NCI-H1930 (cell line): Measurements from ENCODE around the gene OCLN.
"Not testable (repeated sequence)": the region's sequence is repeated elsewhere in the genome, so short reads cannot be mapped to it uniquely, and the experiment has no call there.

Experiments used
- DNase-seq, 2 experiments: peaks; one replicate each; lab custom pipeline; 2025; lab: John Stamatoyannopoulos, UW

The OCLN gene

GRCh38 chr5:69491027-69491426 lies 1.6 kb upstream of the OCLN start:
- no peak for DNase-seq

- no peak for DNase-seq
These were observed 676 bp upstream of the OCLN start for GRCh38 chr5:69491838-69492390.

GRCh38 chr5:69492923-69493395 lies 369 bp downstream of the OCLN start:
- DNase-seq, result no peak

GRCh38 chr5:69493396-69494133 lies 975 bp downstream of the OCLN start:
- no peak for DNase-seq

GRCh38 chr5:69494452-69494851 lies 1.9 kb downstream of the OCLN start:
- no peak for DNase-seq

GRCh38 chr5:69497006-69497520 lies 4.5 kb downstream of the OCLN start:
- DNase-seq, result no peak

- DNase-seq, result no peak
These were observed 5.8 kb downstream of the OCLN start for GRCh38 chr5:69498384-69498783.

- no peak for DNase-seq
These were observed 9.8 kb downstream of the OCLN start for GRCh38 chr5:69502367-69502766.

GRCh38 chr5:69502767-69503488 lies 10.3 kb downstream of the OCLN start:
- no peak for DNase-seq

- no peak for DNase-seq
These were observed 11.4 kb downstream of the OCLN start for GRCh38 chr5:69504036-69504435.

GRCh38 chr5:69505306-69505705 lies 12.7 kb downstream of the OCLN start:
- no peak for DNase-seq

GRCh38 chr5:69509212-69509611 lies 16.6 kb downstream of the OCLN start:
- DNase-seq, result no peak

- no peak for DNase-seq
These were observed 18.1 kb downstream of the OCLN start for GRCh38 chr5:69510694-69511093.

- DNase-seq, result no peak
These were observed 20.2 kb downstream of the OCLN start for GRCh38 chr5:69512740-69513260.

- not testable (repeated sequence) for DNase-seq
These were observed 23.0 kb downstream of the OCLN start for GRCh38 chr5:69515570-69515969.

- no peak for DNase-seq
These were observed 24.2 kb downstream of the OCLN start for GRCh38 chr5:69516769-69517168.

GRCh38 chr5:69517763-69518212 lies 25.2 kb downstream of the OCLN start:
- DNase-seq, result no peak

GRCh38 chr5:69519285-69519684 lies 26.7 kb downstream of the OCLN start:
- no peak for DNase-seq

GRCh38 chr5:69522035-69522434 lies 29.4 kb downstream of the OCLN start:
- no peak for DNase-seq

GRCh38 chr5:69525490-69525889 lies 32.9 kb downstream of the OCLN start:
- DNase-seq, result no peak

GRCh38 chr5:69526660-69527059 lies 34.1 kb downstream of the OCLN start:
- DNase-seq, result no peak

- no peak for DNase-seq
These were observed 34.7 kb downstream of the OCLN start for GRCh38 chr5:69527128-69527770.
